ENCODE measurements around the gene CALHM4.

- TF ChIP-seq EZH2phosphoT487 (IDR thresholded peaks at IDR 0.05; ENCODE audit: insufficient read depth, low read depth) (no peak), EZH2 (IDR thresholded peaks at IDR 0.05; ENCODE audit: insufficient read depth, poor library complexity, severe bottlenecking) (no peak)
Measured at GRCh38 chr6:116578335-116578734, 24.8 kb downstream of the CALHM4 start.

Data from GM23248 (cell line).